Caki2 (cell line): ENCODE results near the gene MRPS34. TPM values are rescaled to one million over a fixed set of nuclear protein-coding genes. Genes with fewer than 3 reads are reported as not detected.

Experiments used
- DNase-seq: peaks from one replicate; pipeline ENCODE4 v3.0.0-alpha.2; 2015; ENCODE audit warnings: low read depth
- in situ Hi-C: cut with HindIII; loops from 2 replicates; pipeline ENCODE4 v1.10.0; 2016; ENCODE audit warnings: low sequenced_read_pairs, low pct_unique_long_range_greater_than_20kb, mixed read lengths
- total RNA-seq: library from RNA; depleted of rRNA; stranded (reverse); fragments of >200 nt; shearing (Covaris generic); gene quantifications from 2 replicates; pipeline ENCODE4 v1.2.3, GENCODE V29; 2014; ENCODE audit warnings: low replicate concordance

The MRPS34 gene
- total RNA-seq, 1 experiment from 2014 or later, result 458 TPM

- DNase-seq, result no peak
- in situ Hi-C loops, result no loop called here
These were observed 2.3 kb upstream of the MRPS34 start for GRCh38 chr16:1775006-1775845.

DNA sequence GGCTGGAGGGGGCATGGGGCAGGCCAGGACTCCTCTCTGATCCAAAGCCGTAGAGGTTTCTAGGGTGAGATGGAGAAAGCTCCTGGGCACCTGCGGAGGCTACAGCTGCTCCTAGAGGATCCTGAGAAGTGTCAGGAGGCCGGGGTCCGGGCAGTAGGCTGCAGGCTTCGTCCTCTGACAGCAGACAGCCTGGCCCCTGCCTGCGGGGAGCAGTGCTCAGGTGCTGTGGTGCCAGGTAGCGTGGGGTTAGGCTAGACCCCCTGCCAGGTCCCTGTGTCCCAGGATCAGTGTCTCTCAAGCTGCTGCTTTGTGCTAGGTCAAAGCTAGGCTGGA, 1.5 kb upstream of the MRPS34 start:
- in situ Hi-C loops, result no loop called here
- no peak for DNase-seq

- in situ Hi-C loops, result no loop called here
- DNase-seq, result no peak
These were observed 941 bp upstream of the MRPS34 start for GRCh38 chr16:1773703-1774447.

- DNase-seq, result peak; percentile 55
- in situ Hi-C loops, result no loop called here
These were observed 499 bp downstream of the MRPS34 start, which contains the start of gene EME2 for GRCh38 chr16:1772362-1772907. TSS of gene EME2 (plus strand) at chr16:1772810. CDS start at chr16:1773228, 418 bp downstream.

DNA sequence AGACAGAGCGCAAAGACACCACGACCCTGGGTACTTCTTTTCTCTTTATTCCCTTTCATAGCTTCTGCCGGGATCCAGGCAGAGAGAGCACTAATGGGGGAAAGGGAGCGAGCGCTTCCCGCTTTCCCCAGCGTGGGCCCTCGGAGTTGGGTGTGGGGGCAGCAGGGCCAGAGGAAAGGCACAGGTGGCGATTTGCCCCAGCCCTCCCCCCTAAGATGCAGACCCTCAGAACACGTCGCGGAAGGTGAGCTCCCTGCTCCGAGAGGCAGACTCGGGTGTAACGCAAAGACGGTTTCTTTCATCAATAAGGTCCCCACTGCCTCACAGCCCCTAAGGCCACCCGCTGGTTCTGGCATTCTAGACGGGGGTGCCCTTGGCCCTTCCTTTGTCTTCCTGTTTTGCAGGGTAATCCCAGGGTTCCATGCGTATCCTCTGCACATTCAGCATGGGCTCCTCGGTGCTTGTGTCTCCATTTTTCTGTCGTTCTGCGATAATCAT, 1.0 kb downstream of the MRPS34 start:
- in situ Hi-C loops, result no loop called here
- no peak for DNase-seq

DNA sequence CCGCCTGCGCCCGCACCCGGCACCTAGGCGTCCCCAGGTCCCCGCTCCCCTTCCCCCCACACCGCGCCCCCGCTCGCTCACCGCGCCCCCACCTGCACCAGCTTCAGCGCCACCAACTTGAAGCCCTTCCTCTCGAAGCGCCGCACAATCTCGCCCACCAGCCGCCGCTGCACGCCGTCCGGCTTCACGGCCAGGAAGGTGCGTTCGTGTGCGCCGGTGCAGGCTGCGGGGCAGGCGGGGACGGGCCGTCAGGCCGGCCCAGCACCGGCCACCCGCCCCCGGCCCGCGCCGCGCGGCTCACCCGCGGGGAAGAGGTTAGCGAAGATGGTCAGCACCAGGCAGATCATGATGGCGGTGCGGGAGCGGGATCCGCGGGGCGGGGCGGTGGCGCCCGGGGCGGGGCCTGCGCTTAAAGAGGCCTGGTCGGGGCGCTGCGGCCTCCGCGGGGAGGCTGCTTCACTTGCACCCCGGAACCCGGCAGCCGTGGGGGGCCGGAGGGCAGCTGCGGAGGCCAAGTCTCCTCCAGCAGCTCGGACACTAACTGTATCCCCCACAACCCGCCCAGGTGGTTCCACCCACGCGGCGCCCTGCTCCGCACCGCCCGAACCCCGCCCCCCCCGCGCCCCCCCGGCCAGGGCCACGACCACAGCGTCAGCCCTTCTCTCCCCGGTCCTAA, 1.6 kb downstream of the MRPS34 start, which contains the start of gene NME3:
TSS of gene NME3 (minus strand) at position 356 of the 676 bp plus-strand sequence. CDS start at position 347, 9 bp downstream.
- peak; percentile 75 for DNase-seq
- in situ Hi-C loops, result no loop called here

DNA sequence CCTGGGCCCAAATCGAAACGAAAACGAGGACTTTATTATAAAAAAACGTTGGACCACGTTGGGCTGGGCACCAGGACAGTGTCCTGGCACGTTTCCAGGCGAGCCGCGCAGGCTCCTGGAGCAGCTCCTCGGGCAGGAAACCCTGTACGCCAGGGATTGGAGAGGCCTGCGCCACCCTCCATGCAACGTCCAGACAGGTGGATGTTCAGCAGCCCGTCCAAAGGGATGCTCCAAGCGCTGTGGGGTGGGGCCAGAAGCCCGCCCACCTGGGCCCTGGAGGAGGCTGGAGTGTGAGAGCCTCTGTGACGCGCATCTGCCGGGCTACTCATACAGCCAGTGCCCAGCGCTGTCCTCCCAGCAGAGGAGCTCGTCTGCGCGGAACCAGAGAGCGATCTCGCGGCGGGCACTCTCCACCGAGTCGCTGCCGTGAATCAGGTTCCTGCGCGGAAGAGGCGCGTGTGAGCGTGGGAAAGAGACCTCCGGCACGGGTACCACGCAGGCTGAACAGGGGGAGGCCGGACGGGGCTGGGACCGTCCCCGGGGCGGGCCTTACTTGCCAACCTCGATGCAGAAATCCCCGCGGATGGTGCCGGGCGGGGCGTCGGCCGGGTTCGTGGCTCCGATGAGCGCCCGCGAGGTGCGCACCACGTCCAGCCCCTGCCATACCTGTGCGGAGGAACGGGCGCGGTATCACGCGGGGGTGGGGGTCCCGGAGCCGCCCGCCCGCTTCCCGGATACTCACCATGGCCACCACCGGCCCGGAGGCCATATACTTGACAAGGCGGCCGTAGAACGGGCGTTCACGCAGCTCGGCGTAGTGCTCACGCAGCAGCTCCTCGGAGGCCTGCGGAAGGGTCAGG, 2.4 kb downstream of the MRPS34 start:
- in situ Hi-C loops, result no loop called here
- peak; percentile 75 for DNase-seq

DNA sequence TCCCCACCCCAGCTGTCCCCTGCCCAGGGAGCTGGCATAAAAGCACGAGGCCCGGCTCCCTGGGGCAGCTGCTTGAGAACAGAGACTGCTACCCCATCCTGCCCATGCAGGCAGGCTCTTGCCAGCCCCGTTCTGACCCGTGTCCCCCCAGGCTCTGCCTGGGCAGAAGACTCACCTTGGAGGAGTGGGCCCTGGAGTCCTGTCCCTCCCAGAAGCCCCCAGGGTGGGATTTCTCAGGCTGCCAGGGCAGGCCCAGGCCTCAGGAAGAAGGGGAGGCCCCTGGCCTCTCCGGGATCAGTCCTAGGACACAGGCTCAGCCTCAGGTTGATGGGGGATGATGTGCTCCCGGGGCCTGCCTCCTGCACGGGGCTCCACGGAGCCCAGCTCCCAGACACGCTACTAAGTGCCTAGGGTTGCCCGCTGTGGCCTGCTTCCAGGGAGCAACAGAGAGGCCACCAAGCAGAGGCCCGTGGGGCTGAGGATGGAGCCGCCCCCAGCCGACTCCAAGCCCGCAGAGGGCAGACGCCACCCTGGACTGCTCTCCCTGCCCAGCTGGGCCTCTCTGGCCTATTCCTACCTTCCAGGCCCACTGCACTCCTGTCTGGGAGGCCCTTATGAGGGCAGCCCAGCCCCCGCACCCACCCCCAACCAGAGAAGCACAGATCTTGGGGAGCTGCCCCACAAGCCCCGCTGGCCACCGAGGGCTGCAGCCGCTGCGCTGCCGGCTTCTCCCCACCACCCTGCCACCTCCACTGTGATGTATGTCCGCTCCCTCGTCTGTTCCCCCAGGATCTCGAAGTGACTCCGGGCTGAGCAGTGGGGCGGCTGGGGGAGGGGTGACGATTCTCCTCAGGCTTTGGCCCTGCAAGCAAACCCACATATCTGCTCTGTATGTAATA, 3.3 kb downstream of the MRPS34 start:
- no peak for DNase-seq
- in situ Hi-C loops, result no loop called here

GRCh38 chr16:1768767-1769401, 4.0 kb downstream of the MRPS34 start:
- in situ Hi-C loops, result no loop called here
- DNase-seq, result no peak

DNA sequence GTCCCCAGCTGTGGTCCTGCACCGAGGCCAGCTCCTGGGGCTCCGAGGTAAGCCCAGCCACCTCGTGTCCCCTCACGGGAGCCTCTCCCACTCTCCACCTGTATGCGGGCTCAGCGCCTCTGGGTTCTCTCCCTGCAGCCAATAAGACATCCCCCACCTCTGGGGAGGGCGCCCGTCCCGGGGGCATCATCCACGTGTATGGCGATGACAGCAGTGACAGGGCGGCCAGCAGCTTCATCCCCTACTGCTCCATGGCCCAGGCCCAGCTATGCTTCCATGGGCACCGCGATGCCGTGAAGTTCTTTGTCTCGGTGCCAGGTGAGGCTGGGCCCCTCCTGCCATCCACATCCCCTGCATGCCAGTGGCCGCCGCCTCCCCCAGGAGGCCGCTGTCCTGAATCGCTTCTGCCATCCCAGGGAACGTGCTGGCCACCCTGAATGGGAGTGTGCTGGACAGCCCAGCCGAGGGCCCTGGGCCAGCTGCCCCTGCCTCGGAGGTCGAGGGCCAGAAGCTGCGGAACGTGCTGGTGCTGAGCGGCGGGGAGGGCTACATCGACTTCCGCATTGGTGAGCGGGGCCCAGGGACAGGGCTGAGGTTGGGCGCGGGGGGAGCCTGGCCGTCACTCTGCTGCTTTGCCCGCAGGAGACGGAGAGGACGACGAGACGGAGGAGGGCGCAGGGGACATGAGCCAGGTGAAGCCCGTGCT, 4.7 kb downstream of the MRPS34 start:
- no peak for DNase-seq
- in situ Hi-C loops, result no loop called here

DNA sequence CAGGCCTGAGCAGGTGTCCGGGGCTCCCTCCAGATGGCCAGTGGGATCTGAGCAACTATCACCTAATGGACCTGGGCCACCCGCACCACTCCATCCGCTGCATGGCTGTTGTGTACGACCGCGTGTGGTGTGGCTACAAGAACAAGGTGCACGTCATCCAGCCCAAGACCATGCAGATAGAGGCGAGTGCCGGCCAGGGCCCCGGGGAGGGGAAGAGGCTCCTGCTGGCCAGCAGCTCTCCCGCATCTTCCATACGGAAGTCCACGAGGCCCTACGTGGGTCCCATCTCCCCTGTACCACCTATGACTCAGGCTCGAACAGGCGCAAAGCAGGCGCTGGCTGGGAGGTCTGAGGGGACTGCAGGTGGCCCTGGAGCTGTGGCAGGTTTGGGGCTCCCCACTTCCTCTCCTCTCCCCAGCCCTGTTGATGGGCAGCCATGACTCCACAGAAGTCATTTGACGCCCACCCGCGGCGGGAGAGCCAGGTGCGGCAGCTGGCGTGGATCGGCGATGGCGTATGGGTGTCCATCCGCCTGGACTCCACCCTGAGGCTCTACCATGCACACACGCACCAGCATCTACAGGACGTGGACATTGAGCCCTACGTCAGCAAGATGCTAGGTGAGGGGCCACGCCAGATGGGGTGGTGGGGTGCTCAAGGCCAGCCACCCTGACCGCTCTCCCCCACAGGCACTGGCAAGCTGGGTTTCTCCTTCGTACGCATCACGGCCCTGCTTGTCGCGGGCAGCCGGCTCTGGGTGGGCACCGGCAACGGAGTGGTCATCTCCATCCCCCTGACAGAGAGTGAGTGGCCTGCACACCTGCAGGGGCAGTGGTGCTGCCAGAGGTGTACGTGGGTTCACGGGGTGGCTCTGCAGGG, 5.6 kb downstream of the MRPS34 start:
- in situ Hi-C loops, result no loop called here
- DNase-seq, result no peak

DNA sequence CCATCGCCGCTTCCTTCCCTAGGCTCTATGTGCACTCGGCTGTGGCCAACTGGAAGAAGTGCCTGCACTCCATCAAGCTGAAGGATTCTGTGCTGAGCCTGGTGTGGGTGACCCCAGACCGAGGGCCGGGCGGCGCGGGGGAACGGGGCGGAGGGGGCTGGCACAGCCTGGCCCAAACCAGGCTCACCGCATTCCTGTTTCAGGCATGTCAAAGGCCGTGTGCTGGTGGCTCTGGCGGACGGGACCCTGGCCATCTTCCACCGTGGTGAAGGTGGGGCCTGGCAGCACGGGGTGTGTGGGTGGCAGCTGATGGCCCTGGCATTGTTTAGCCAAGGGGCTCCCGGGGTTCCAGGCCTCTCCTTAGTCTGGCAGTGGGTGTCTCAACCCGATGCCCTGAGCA, 6.2 kb downstream of the MRPS34 start:
- in situ Hi-C loops, result no loop called here

DNA sequence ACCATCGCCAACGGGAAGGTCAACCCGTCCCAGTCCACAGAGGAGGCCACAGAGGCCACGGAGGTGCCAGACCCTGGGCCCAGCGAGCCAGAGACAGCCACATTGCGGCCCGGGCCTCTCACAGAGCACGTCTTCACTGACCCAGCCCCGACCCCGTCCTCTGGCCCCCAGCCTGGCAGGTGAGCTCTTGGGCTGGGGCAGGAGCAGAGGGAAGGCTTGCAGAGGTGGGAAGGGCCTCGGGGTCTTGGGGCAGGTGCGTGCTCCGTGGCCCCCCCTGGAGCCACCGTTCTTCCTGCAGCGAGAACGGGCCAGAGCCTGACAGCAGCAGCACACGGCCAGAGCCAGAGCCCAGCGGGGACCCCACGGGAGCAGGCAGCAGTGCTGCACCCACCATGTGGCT, 6.7 kb downstream of the MRPS34 start:
- no peak for DNase-seq
- in situ Hi-C loops, result no loop called here

More for the DNA sequence above, 6.2 kb downstream of the MRPS34 start:
- DNase-seq, result no peak

DNA sequence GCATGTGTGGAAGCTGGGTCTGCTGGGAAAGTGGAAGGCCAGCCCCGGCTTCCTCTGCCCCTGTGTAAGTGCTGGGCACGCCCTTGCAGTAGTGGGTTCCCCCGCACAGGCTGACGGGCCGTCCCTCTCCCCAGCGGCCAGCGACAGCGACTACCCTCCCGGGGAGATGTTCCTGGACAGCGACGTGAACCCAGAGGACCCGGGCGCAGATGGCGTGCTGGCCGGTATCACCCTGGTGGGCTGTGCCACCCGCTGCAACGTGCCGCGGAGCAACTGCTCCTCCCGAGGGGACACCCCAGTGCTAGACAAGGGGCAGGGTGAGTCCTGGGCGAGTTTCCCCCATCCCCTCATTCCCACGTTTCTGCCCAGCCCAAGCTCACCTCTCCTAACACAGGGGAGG, 7.1 kb downstream of the MRPS34 start:
- in situ Hi-C loops, result no loop called here
- no peak for DNase-seq

DNA sequence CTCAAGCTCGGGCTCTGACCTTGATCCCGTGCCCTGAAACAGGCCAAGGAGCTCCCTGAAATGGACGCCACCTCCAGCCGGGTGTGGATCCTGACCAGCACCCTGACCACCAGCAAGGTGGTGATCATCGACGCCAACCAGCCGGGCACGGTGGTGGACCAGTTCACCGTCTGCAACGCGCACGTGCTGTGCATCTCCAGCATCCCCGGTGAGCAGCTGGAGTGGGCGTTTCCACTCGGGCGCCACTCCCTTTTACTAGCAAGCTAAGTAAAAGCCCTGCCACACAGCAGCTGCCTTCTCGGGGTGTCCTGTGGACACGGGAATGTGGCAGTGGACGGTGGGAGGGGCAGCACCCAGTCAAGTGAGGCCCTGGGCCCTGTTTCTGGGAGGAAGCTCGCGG, 8.0 kb downstream of the MRPS34 start:
- DNase-seq, result no peak
- in situ Hi-C loops, result no loop called here
